Upper lobe of right lung (tissue), 1 donor: ENCODE data around the gene MYOCOS. TPM values are rescaled to one million over a fixed set of nuclear protein-coding genes. Genes with fewer than 3 reads are reported as not detected.
"Not testable (repeated sequence)": the region's sequence is repeated elsewhere in the genome, so short reads cannot be mapped to it uniquely, and the experiment has no call there.

Experiments used
- ATAC-seq: fragments of 200-7000 bp; cut with Tn5 transposase; one replicate; pipeline ENCODE4 v1.9.1; 2020; ENCODE audit warnings: mild to moderate bottlenecking, moderate library complexity
- DNase-seq: peaks from one replicate; pipeline ENCODE4 v3.0.0-alpha.2; 2020
- H3K27ac ChIP-seq: fragments of 200-600 bp; one replicate; pipeline ENCODE4 v1.8.0; 2022
- H3K27me3 ChIP-seq: fragments of 200-600 bp; one replicate; pipeline ENCODE4 v1.8.0; 2022; ENCODE audit warnings: mild to moderate bottlenecking
- H3K36me3 ChIP-seq: fragments of 200-600 bp; one replicate; pipeline ENCODE4 v1.8.0; 2022
- H3K4me1 ChIP-seq: fragments of 200-600 bp; one replicate; pipeline ENCODE4 v1.8.0; 2022
- H3K4me3 ChIP-seq: fragments of 200-600 bp; one replicate; pipeline ENCODE4 v1.8.0; 2022; ENCODE audit warnings: mild to moderate bottlenecking
- H3K9me3 ChIP-seq: fragments of 200-600 bp; one replicate; pipeline ENCODE4 v1.8.0; 2022
- CTCF ChIP-seq: fragments of 200-600 bp; IDR thresholded peaks from one replicate; pipeline ENCODE4 v1.8.0; 2022; ENCODE audit warnings: antibody characterized with exemption
- intact Hi-C: fragments of 100-400 bp; cut with DNase I; formaldehyde crosslinking; loops from one replicate; pipeline ENCODE4 v1.11.0; 2022
- total RNA-seq: library from RNA; stranded (reverse); fragmentation: NEBNext Ultra II Directional; extraction: Animal tissue kit (Norgen Biotek cat#: 25700); gene quantifications from one replicate; pipeline ENCODE4 v1.2.1, GENCODE V29; 2021
- donor health status: DM: no; HTN: yes; CAD: no; lungs with severe emphysema.

Gene MYOCOS
- total RNA-seq, 1 donor from 2014 or later: not detected

- peaks cover 16% of the 10 kb centered on the region for H3K4me1 ChIP-seq
- no peaks in the 10 kb centered on the region for H3K27me3 ChIP-seq
- H3K9me3 ChIP-seq: no peaks in the 10 kb centered on the region
- no peaks in the 10 kb centered on the region for H3K36me3 ChIP-seq
- no peak overlapping the region for H3K4me3 ChIP-seq
- no peak for TF ChIP-seq CTCF
- intact Hi-C loops: no loop called here
- ATAC-seq (no peak), DNase-seq (no peak)
- H3K27ac ChIP-seq: peak overlapping the region; percentile 71
These were observed 33.7 kb downstream of the MYOCOS start for GRCh38 chr1:171655746-171656116.

- H3K9me3 ChIP-seq, intact Hi-C loops, H3K36me3 ChIP-seq, DNase-seq, ATAC-seq, H3K4me3 ChIP-seq, H3K27me3 ChIP-seq: not testable (repeated sequence)
- Histone ChIP-seq H3K27ac (peak overlapping the region; percentile 71), H3K4me1 (peaks cover 16% of the 10 kb centered on the region)
These were observed 34.2 kb downstream of the MYOCOS start for GRCh38 chr1:171656206-171656605.

- no peaks in the 10 kb centered on the region for H3K27me3 ChIP-seq
- no peak overlapping the region for H3K4me3 ChIP-seq
- intact Hi-C loops: no loop called here
- DNase-seq (no peak), ATAC-seq (no peak)
- H3K27ac ChIP-seq: no peak overlapping the region
- no peaks in the 10 kb centered on the region for H3K36me3 ChIP-seq
- H3K9me3 ChIP-seq: no peaks in the 10 kb centered on the region
- TF ChIP-seq CTCF: no peak
- no peaks in the 10 kb centered on the region for H3K4me1 ChIP-seq
These were observed 39.1 kb downstream of the MYOCOS start for GRCh38 chr1:171661076-171661650.

GRCh38 chr1:171663036-171663853 is 41.2 kb downstream of the MYOCOS start:
- intact Hi-C loops: no loop called here
- ATAC-seq: no peak
- no peaks in the 10 kb centered on the region for H3K9me3 ChIP-seq
- DNase-seq: no peak
- H3K36me3 ChIP-seq: no peaks in the 10 kb centered on the region
- no peaks in the 10 kb centered on the region for H3K4me1 ChIP-seq
- H3K27ac ChIP-seq: no peak overlapping the region
- no peaks in the 10 kb centered on the region for H3K27me3 ChIP-seq
- no peak for TF ChIP-seq CTCF
- no peak overlapping the region for H3K4me3 ChIP-seq

- Histone ChIP-seq H3K27me3 (no peaks in the 10 kb centered on the region), H3K27ac (no peak overlapping the region), H3K4me3 (no peak overlapping the region), H3K9me3 (no peaks in the 10 kb centered on the region), H3K4me1 (no peaks in the 10 kb centered on the region), H3K36me3 (no peaks in the 10 kb centered on the region)
- no peak for TF ChIP-seq CTCF
- DNase-seq (no peak), ATAC-seq (no peak)
- intact Hi-C loops: no loop called here
These were observed 42.0 kb downstream of the MYOCOS start for GRCh38 chr1:171663854-171664575.

- H3K27me3 ChIP-seq: no peaks in the 10 kb centered on the region
- intact Hi-C loops: no loop called here
- H3K4me3 ChIP-seq: no peak overlapping the region
- H3K27ac ChIP-seq: no peak overlapping the region
- no peaks in the 10 kb centered on the region for H3K9me3 ChIP-seq
- ATAC-seq (no peak), DNase-seq (no peak)
- no peaks in the 10 kb centered on the region for H3K4me1 ChIP-seq
- no peak for TF ChIP-seq CTCF
- H3K36me3 ChIP-seq: no peaks in the 10 kb centered on the region
These were observed 42.9 kb downstream of the MYOCOS start for GRCh38 chr1:171664976-171665375.
